ENCODE measurements around the gene ATG9B.

- no peak for TF ChIP-seq POLR2A (IDR thresholded peaks at IDR 0.05)
- TF ChIP-seq, protein P1, sequence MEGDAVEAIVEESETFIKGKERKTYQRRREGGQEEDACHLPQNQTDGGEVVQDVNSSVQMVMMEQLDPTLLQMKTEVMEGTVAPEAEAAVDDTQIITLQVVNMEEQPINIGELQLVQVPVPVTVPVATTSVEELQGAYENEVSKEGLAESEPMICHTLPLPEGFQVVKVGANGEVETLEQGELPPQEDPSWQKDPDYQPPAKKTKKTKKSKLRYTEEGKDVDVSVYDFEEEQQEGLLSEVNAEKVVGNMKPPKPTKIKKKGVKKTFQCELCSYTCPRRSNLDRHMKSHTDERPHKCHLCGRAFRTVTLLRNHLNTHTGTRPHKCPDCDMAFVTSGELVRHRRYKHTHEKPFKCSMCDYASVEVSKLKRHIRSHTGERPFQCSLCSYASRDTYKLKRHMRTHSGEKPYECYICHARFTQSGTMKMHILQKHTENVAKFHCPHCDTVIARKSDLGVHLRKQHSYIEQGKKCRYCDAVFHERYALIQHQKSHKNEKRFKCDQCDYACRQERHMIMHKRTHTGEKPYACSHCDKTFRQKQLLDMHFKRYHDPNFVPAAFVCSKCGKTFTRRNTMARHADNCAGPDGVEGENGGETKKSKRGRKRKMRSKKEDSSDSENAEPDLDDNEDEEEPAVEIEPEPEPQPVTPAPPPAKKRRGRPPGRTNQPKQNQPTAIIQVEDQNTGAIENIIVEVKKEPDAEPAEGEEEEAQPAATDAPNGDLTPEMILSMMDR (IDR thresholded peaks at IDR 0.05 in 8 of 11, conservative IDR thresholded peaks at IDR 0.05 in 3 of 11), result no peak
- TF ChIP-seq POLR2AphosphoS5 (IDR thresholded peaks at IDR 0.05), result no peak
Measured at GRCh38 chr7:151056283-151056665, 32.0 kb upstream of the ATG9B start.
